Heart left ventricle (tissue), 16 donors: ENCODE measurements around the gene BDH2. TPM values are rescaled to one million over a fixed set of nuclear protein-coding genes. Genes with fewer than 3 reads are reported as not detected.

Experiments used
- ATAC-seq, 4 donors: fragments of 200-7000 bp; cut with Tn5 transposase; one replicate each; pipeline ENCODE4 v1.9.1; 2020 to 2022; ENCODE audit warnings: moderate library complexity in 4 of 4, mild to moderate bottlenecking in 3 of 4, moderate number of reproducible peaks in 1 of 4
- DNase-seq, 5 donors: peaks; one replicate each; pipeline ENCODE4 v3.0.0-alpha.2; 2020
- H3K27ac ChIP-seq, 12 donors: fragments of 200-600 bp; sonication (generic) in 4 of 12; one replicate each; pipeline versions ENCODE4 v1.5.0 to v1.8.0; 2016 to 2022; ENCODE audit warnings: mild to moderate bottlenecking in 2 of 12
- H3K27me3 ChIP-seq, 9 donors: fragments of 200-600 bp; sonication (generic) in 2 of 9; one replicate each; pipeline versions ENCODE4 v1.5.1 to v1.8.0; 2016 to 2022; ENCODE audit warnings: mild to moderate bottlenecking in 3 of 9
- H3K36me3 ChIP-seq, 9 donors: fragments of 200-600 bp; sonication (generic) in 2 of 9; one replicate each; pipeline versions ENCODE4 v1.5.0 to v1.8.0; 2018 to 2022; ENCODE audit warnings: mild to moderate bottlenecking in 2 of 9
- H3K4me1 ChIP-seq, 12 donors: fragments of 200-600 bp; sonication (generic) in 4 of 12; one replicate each; pipeline versions ENCODE4 v1.5.0 to v1.8.0; 2016 to 2022; ENCODE audit warnings: mild to moderate bottlenecking in 3 of 12
- H3K4me3 ChIP-seq, 12 donors: fragments of 200-600 bp; sonication (generic) in 4 of 12; one replicate each; pipeline versions ENCODE4 v1.5.0 to v1.8.0; 2017 to 2022; ENCODE audit warnings: mild to moderate bottlenecking in 9 of 12, moderate library complexity in 4 of 12
- H3K9me3 ChIP-seq, 12 donors: fragments of 200-600 bp; sonication (generic) in 4 of 12; one replicate each; pipeline versions ENCODE4 v1.5.0 to v1.8.0; 2016 to 2022; ENCODE audit warnings: mild to moderate bottlenecking in 1 of 12
- POLR2A ChIP-seq, 2 donors: fragments of 450-650 bp; IDR thresholded peaks; one replicate each; pipeline ENCODE4 v1.6.1; 2017; ENCODE audit warnings: antibody characterized with exemption in 2 of 2, mild to moderate bottlenecking in 2 of 2, moderate library complexity in 2 of 2
- WGBS, 4 donors: extraction: QIAGEN DNeasy Blood & Tissue Kit in 2 of 4; methylation state at CpG; one replicate each; pipeline versions ENCODE4 v1.1.5 to v1.1.7; 2013 to 2018; 5-methylcytosine and 5-hydroxymethylcytosine counted together
- intact Hi-C, 10 donors: fragments of 100-400 bp; cut with DNase I; formaldehyde crosslinking; loops; one replicate each; pipeline versions ENCODE4 v1.11.1 to v1.14.2; 2022
- polyA plus RNA-seq, 2 donors: library from polyadenylated mRNA; stranded (reverse); fragments of 200-250 nt; gene quantifications; one replicate each; pipeline ENCODE4 v1.2.3, GENCODE V29; 2013
- total RNA-seq, 9 donors: library from RNA; depleted of rRNA in 2 of 9; stranded (reverse); fragments of >200 nt in 2 of 9; fragmentation: NEBNext Ultra II Directional in 3 of 9; extraction: Animal tissue kit (Norgen Biotek cat#: 25700) in 3 of 9; gene quantifications; one replicate each; pipeline versions ENCODE4 v1.1.0 to v1.2.4, GENCODE V29; 2016 to 2023
- TF ChIP-seq, protein P1 (sequence below), 12 donors: fragments of 200-600 bp; sonication (generic) in 4 of 12; IDR thresholded peaks; one replicate each; pipeline versions ENCODE4 v1.5.0 to v1.8.0; 2018 to 2022; ENCODE audit warnings: antibody characterized with exemption in 12 of 12, mild to moderate bottlenecking in 5 of 12
- donor health status: ischemic (EF 13 %, LVEDD 7.1; RV severe dilation, severe dysfunction).
- donor health status: healthy with polysubstance abuse.
- donor health status: DM: no; HTN: yes; CAD: no.
- donor health status: DM: no; HTN: no; CAD: no.
- donor health status: ischemic (EF 25% LVEDD 6.9; RV normal size, moderate dysfunction).
- donor health status: ischemic (EF 25% LVEDD 5.7; RV mildly dilated, moderate dysfunction).
- donor health status: healthy.
- donor health status: DM: yes; HTN: yes; CAD: no.
- donor health status: ischemic (EF 35%, LVEDD 5.7; RV mildly dilated, moderate dysfunction).
- donor health status: nonischemic (EF 11% LVEDD 7.7; RV severe dilation, severe dysfunction).
- donor health status: DM: yes; HTN: yes; CAD: no.
- donor health status: PGD.
- donor health status: ischemic (EF 29% LVEDD 5.4; RV normal size, mild dysfunction).
- donor health status: nonischemic (EF 23%, LVEDD 6.1; RV moderate dilation, normal function).

The BDH2 gene
- total and polyA plus RNA-seq, 11 donors = 20.3 to 38.0 (median 25.0) TPM

GRCh38 chr4:103060453-103061148 is 39.0 kb downstream of the BDH2 start:
- Histone ChIP-seq H3K4me1 (no peaks in the 10 kb centered on the region), H3K9me3 (no peaks in the 10 kb centered on the region), H3K36me3 (peaks cover 0 to 9% (median 0%) of the 10 kb centered on the region in 9 donors), H3K27ac (no peak overlapping the region), H3K4me3 (no peak overlapping the region), H3K27me3 (no peaks in the 10 kb centered on the region)
- ATAC-seq = no peak
- DNase-seq = no peak
- TF ChIP-seq, protein P1, sequence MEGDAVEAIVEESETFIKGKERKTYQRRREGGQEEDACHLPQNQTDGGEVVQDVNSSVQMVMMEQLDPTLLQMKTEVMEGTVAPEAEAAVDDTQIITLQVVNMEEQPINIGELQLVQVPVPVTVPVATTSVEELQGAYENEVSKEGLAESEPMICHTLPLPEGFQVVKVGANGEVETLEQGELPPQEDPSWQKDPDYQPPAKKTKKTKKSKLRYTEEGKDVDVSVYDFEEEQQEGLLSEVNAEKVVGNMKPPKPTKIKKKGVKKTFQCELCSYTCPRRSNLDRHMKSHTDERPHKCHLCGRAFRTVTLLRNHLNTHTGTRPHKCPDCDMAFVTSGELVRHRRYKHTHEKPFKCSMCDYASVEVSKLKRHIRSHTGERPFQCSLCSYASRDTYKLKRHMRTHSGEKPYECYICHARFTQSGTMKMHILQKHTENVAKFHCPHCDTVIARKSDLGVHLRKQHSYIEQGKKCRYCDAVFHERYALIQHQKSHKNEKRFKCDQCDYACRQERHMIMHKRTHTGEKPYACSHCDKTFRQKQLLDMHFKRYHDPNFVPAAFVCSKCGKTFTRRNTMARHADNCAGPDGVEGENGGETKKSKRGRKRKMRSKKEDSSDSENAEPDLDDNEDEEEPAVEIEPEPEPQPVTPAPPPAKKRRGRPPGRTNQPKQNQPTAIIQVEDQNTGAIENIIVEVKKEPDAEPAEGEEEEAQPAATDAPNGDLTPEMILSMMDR (IDR thresholded peaks at IDR 0.05) = no peak
- no peak for TF ChIP-seq POLR2A (IDR thresholded peaks at IDR 0.05)
- intact Hi-C loops = no loop called here
- 96 to 100% (median 99%) methylated on average over 2 of the region's 2 CpGs for WGBS, 4 donors

DNA sequence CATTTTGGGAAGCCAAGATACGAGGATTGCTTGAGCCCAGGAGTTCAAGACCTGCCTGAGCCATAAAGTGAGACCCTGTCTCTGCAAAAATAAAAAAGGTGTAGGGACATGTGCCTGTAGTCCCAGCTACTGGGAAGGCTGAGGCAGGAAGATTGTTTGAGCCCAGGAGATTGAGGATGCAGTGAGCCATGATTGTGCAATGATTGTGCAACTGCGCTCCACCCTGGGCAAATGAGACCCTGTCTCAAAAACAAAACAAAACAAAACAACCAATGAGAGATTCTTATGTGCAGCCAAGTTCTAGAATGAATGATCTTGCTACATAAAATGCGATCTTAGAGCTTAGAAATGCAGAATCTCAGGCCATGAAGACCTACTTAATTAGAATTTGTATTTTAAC is 45.6 kb downstream of the BDH2 start:
- Histone ChIP-seq H3K27me3 (no peaks in the 10 kb centered on the region), H3K4me1 (no peaks in the 10 kb centered on the region), H3K9me3 (no peaks in the 10 kb centered on the region), H3K4me3 (no peak overlapping the region), H3K27ac (no peak overlapping the region), H3K36me3 (peaks cover 0 to 11% (median under 1%) of the 10 kb centered on the region in 9 donors)
- ATAC-seq = no peak
- 92 to 97% (median 93%) methylated on average over 3 of the region's 3 CpGs for WGBS, 4 donors
- no peak for TF ChIP-seq POLR2A (IDR thresholded peaks at IDR 0.05)
- TF ChIP-seq, protein P1 (IDR thresholded peaks at IDR 0.05) = no peak
- intact Hi-C loops = no loop called here
- no peak for DNase-seq

DNA sequence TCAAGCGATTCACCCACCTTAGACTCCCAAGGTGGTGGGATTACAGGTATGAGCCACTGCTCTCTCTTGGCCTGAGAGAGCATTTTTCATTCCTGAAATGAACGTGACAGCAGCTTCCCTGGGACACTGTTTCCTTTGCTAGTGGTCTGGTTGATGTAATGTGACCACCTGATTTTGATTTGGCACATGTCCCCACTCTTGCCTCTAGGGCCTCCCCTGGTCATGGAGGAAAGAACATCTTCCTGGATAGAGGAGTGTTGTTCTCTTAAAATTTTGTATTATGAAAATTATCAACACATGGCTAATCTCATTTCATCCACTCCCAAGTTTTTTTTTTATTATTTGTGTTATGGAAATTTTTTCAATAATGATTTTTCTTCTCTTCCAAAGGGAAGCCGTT is 46.9 kb downstream of the BDH2 start:
- Histone ChIP-seq H3K9me3 (no peaks in the 10 kb centered on the region), H3K4me3 (no peak overlapping the region), H3K27ac (no peak overlapping the region), H3K36me3 (peaks cover 0 to 14% (median 7%) of the 10 kb centered on the region in 9 donors), H3K4me1 (no peaks in the 10 kb centered on the region), H3K27me3 (no peaks in the 10 kb centered on the region)
- 73 to 77% (median 75%) methylated on average over 3 of the region's 3 CpGs for WGBS, 4 donors
- no peak for ATAC-seq
- no peak for TF ChIP-seq POLR2A (IDR thresholded peaks at IDR 0.05)
- TF ChIP-seq, protein P1 (IDR thresholded peaks at IDR 0.05) = no peak
- intact Hi-C loops = no loop called here
- DNase-seq = no peak

DNA sequence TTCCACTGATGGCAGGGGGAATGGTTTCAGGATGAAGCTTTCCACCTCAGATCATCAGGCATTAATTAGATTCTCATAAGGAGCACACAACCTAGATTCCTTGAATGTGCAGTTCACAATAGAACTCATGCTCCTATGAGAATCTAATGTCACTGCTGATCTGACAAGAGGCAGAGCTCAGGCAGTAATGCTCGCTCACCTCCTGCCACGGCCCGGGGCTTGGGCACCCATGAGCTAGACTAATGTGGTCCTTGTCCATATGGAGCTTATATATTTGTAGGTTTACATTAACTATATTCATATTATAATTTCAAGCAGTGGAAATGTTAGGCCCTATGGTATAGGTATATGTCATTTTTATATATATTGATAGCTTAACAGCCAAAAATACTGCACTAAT is 47.5 kb downstream of the BDH2 start:
- no peaks in the 10 kb centered on the region for H3K4me1 ChIP-seq
- WGBS, 4 donors = 96 to 100% (median 97%) methylated on average over 3 of the region's 3 CpGs
- no peak for TF ChIP-seq POLR2A (IDR thresholded peaks at IDR 0.05)
- TF ChIP-seq, protein P1 (IDR thresholded peaks at IDR 0.05) = no peak

More for the DNA sequence above, 47.5 kb downstream of the BDH2 start:
- Histone ChIP-seq H3K9me3 (no peaks in the 10 kb centered on the region), H3K36me3 (peaks cover 0 to 14% (median 7%) of the 10 kb centered on the region in 9 donors), H3K27ac (no peak overlapping the region), H3K27me3 (no peaks in the 10 kb centered on the region), H3K4me3 (no peak overlapping the region)
- intact Hi-C loops = no loop called here
- no peak for ATAC-seq
- DNase-seq = no peak
